NCI-H2107 treated with DMSO at 0.1 percent for 48 hours (cell line): ENCODE results near the gene TSN.
"Not testable (repeated sequence)": the region's sequence is repeated elsewhere in the genome, so short reads cannot be mapped to it uniquely, and the experiment has no call there.

Source experiments
- DNase-seq: peaks from one replicate; lab custom pipeline; 2025; ENCODE audit not compliant: unreplicated experiment; lab: John Stamatoyannopoulos, UW

TSN gene

DNA sequence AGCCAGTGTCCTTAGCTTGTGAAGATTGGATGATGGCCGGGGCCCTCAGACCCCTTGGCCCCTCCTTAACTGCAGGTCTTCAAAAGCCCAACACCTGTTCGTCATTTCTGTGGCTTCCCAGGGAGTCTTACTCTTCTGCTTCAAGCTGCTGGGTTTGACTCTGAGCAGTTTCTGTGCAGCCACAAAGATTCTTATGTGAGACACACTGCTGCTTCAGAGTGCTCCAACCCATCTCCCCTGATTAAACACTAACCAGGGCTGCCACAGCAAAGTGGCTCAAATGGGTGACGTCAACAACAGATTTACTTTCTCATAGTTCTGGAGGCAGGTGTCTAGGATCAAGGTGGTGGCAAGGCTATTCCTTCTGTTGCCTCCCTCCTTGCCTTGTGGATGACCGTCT lies 40.8 kb downstream of the TSN start:
- DNase-seq, result no peak

GRCh38 chr2:121798617-121799016 lies 43.2 kb downstream of the TSN start:
- no peak for DNase-seq

DNA sequence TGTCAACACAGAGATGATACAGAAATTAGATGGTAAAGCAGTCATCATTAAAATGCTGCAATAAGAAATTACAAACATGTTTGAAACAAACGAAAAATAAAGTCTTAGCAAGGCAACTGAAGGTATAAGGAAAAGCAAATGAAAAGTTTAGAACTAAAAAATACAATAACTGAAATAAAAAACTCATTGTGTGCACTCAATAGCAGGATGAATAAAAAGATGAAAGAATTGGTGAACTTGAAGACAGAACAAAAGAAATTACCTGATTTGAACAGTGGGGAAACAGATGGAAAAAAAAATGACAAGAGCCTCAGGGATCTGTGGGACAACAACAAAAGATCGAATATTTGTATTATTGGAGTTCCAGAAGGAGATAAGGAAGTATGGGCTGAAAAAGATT lies 46.5 kb downstream of the TSN start:
- no peak for DNase-seq

GRCh38 chr2:121803503-121803902 lies 48.1 kb downstream of the TSN start:
- peak; percentile 23 for DNase-seq

DNA sequence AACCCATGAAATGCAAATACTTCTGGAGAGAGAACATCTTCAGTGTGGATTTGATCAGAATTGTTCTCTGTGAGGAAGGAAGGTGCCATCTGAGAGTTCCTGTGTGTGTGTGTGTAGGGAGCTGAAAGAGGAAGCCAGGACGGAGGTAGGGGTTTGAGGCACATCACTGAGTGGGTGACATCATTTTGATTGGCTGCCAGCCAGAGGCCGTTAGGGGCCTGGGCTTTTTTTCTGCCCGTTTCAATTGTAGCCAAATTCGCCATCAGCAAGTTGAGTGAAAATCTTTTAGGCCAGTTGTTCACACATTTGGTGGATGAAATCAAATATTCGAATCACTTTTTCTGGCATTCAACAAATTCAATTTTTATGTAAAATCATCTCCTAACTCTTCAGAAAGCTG lies 48.9 kb downstream of the TSN start:
- peak; percentile 48 for DNase-seq

DNA sequence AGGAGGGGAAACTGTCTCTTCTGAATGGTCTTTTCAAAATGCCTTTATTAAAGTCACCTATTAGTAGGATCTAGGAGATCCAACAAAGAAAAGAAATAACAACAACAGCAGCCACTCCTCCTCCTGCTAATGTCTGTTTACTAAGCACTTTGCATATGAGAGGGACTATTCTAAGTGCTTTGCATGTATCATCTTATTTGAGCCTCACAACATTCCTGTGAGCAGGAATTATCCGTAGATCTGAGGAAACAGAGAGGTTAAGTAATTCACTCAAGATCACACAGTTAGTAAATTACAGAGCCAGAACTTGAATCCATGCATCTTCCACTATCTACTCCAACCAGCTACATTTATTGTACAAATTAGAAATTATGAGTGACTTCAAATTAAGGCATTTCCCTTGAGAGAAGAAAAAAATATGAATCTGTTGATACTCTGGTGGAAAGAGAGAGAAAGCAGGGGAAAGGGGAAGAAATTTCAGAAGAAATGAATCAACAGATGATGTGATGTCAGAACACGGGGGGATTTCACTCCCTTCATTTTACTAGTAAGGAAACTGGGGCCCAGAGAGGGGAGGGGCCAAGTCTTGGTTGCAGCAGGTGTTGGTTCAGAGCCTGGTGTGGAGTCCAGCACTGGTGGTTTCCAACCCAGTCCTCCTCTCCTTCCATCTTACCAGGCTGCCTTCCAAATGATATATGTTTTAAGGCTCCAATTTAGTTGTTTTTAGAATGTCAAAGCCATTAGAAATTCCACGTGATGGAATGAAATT lies 49.7 kb downstream of the TSN start:
- no peak for DNase-seq

- DNase-seq, result no peak
Measured at GRCh38 chr2:121805766-121806143, 50.3 kb downstream of the TSN start.

GRCh38 chr2:121807771-121808170 lies 52.3 kb downstream of the TSN start:
- not testable (repeated sequence) for DNase-seq

DNA sequence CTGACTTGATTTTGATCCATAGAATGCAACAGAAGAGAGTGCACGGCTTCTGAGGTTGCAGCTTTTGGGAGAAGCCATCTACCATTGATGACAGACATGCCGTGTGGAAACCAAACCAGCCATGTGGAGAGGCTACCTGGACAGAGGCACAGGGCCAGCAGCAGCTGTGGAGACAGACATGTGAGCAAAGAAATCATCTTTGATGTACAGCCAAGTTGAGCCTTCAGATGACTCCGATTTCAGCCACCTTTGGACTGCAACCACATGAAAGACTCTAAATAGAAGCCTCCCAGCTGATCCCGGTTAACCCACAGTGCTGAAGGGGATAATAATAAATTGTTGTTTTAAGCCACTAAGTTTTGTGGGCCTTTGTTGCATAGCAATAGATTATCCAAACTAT lies 54.2 kb downstream of the TSN start:
- no peak for DNase-seq

- DNase-seq, result peak; percentile 45
Measured at GRCh38 chr2:121810959-121811853, 55.8 kb downstream of the TSN start.

- DNase-seq, result not testable (repeated sequence)
Measured at GRCh38 chr2:121813083-121813482, 57.6 kb downstream of the TSN start.

DNA sequence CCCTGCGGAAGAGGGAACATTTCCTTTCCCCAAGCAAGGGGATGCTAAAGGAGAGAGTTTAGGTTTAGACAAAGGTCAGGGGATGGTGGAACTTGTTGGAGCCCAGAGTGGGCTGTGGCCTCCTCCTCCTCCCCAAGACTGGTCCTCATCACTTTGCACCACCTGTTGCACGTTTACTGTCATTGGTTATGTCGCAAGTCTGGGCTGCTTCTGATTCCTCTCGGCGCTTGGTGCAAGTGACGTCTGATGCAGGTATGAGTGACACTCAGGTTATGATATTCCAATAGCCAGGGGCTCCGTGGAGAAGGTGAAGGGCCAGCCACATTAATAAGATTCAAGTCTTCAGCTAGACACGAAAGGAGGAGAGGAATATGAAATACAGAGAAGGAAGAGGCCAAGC lies 59.8 kb downstream of the TSN start:
- DNase-seq, result no peak

GRCh38 chr2:121816797-121817196 lies 61.3 kb downstream of the TSN start:
- DNase-seq, result no peak

- DNase-seq, result not testable (repeated sequence)
Measured at GRCh38 chr2:121817304-121817703, 61.9 kb downstream of the TSN start.
